SK-N-MC (cell line): ENCODE data around the gene BCAR3.

Experiments used
- EZH2 ChIP-seq: fragments of 200-600 bp; sonication (generic); IDR thresholded peaks from one replicate; pipeline ENCODE4 v1.6.1; 2017; ENCODE audit warnings: antibody characterized with exemption
- POLR2AphosphoS5 ChIP-seq: IDR thresholded peaks from 2 replicates; pipeline ENCODE4 v1.6.1; 2012; ENCODE audit warnings: mild to moderate bottlenecking, low read depth, low read length, borderline replicate concordance

GRCh38 chr1:93715529-93716126 is 34.0 kb upstream of the BCAR3 start:
- no peak for TF ChIP-seq EZH2
- TF ChIP-seq POLR2AphosphoS5: no peak
